Fibroblast of peridontal ligament (primary cell): ENCODE measurements around the gene HDAC3.

Experiments
- DNase-seq: peaks from one replicate; pipeline ENCODE4 v3.0.0-alpha.2; 2010; ENCODE audit errors: extremely low read depth

HDAC3 gene

DNA sequence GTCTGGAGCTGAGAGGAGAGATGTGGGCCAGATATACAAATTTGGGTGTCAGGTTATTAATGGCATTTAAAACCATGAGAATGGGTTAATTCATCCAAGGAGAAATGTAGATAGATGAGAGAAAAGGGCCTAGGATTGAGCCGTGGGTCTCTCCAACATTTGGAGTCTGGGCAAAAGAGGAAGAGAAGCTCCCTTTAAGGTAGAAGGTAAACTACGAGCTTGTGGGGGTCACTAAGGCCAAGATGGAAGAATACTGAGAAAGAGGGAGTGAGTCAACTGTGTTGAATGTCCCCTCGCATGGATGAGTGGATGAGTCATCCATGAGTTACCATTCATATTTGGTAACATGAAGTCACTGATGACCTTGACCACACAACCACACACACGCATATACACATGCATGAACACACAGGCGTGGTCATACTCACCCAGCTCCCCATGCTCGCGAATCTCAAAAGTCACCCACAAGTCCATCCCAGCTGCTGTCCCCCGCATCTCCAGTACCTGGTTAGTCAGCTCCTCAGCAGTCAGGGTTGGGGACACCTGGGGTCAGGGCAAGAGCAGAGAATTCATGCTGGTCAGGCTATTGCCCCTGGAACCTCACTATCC lies 21.4 kb upstream of the HDAC3 start:
- peak; percentile 90 for DNase-seq

DNA sequence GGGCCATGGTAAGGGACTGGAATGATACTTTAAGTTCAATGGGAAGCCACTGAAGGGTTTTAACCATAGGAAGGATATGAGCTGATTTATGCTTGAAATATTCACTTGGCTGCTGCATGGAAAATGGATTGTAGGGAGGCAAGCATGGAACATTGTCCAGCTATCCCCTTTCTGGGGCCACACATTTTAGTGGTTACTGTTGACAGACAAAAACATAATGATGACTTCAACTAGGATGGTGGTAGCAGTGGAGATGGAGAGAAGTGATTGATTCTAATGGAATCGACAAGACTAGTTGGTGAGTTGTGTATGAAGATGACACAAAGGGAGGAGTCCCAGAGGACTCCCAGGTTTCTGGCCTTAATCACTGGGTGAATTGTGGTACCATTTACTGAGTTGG lies 20.8 kb upstream of the HDAC3 start:
- DNase-seq = no peak

DNA sequence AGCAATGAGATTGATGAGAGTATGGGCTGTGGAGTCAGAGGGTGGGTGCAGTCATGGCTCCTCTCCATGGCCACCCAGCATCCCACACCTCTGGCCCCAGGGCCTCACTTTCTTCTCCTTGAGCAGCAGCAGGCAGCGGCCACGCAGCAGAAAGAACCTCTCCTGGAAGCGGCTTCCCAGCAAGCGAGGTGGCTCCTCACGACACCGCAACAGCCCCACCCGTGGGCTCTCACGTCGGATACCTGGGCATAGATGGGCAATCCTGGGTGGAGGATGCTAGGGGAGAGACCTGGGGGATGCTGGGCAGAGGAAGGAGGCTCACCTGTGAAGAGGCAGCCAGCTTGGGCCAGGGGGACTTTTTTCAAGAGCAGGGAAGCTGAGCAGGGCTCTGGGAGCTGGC lies 19.7 kb upstream of the HDAC3 start:
- DNase-seq = no peak

DNA sequence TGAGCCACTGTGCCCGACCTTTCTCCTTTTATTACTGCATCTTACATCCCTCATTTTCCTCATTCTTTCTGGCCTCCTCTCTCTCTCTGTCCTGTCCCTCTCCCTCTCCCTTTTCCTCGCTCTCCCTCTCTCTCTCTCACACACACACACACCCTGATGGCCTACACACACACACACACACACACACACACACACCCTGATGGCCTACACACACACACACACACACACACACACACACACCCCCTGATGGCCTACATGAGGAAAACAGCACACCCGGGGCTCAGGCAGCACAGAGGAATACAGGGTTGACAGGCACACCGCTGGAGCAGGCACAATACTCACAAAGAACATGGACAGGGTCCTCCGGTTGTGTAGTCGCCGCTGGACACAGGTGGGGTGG lies 18.4 kb upstream of the HDAC3 start:
- DNase-seq = no peak

DNA sequence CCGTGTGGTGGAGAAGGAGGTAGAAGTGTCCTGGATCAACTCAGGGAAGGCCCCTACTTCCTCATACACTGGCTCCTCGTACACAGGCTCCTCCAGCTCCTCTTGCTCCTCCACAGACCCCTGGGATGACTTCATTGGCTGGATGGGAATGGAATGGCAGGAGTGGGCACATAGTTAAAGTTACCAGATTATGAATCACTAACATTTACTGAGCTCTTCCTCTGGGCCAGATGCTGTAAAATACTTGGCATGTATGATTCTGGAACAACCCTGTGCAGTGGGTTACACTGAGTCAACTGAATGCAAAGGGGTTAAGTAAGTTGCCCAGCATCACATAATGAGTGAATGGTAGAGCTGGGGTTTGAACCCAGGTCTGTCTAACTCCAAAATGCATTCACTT lies 17.6 kb upstream of the HDAC3 start:
- DNase-seq = peak; percentile 76

DNA sequence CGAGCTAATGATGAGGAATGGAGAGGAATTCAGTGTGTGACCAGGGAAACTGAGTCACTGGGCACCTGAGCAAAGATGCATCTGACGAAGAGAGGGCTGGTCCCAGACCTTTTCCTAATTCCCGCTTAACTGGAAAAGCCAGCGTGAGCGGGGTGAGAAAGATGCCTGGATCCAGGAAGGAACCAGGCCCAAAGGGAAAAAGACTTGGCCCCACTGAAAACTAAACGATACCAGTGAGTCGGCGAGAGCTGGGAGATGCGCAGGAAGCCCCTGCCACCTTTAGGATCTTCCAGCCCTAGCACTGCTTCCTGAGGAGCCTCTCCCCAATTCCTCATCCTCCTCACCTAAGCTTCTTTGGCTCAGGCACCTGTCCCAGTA lies 15.1 kb upstream of the HDAC3 start:
- no peak for DNase-seq

DNA sequence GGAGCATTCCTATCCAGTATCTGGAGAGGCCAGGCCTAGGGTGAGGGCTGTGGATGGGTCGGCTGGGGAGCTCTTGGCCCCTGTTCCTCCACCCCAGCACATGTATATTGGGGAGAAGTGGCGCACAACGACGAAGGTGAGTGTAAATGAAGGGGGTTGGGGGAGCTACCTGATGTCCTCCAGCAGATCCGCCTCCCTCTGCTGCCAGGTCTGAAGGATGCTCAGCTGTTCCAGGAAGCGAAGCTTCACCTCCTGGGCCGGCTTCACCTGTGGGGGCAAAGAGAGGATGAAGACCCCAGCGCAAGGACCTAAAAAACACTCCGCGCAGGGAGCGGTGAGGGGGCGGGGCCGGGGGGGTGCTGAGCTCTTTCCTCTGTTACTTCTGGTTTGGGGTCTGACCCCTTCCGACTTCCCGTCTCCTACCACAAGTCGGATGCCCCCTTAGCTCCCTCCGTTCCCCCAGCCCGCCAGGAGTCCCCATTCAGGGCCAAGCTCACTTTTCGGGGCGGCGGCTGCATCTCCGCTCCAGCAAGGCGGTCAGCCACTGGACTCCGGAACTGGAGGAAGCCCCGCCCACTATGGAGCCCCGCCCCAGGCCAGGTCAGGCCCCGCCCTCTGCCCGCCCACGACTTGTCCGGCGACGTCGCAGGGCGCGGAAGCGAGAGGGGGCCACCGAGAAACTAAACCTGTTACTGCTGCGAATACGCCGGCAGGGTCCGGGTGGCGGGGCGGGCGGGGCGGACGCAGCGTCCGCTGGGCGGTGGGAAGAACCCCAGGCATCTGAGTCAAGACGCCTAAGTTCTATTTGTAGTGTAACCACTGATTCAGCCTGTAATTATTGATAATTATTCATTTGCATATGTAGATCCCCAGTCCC lies 14.4 kb upstream of the HDAC3 start, which contains the start of gene FCHSD1:
FCHSD1 (minus strand) TSS at position 568 of the 877 bp plus-strand sequence; CDS start at position 518, 50 bp downstream.
- peak; percentile 70 for DNase-seq

DNA sequence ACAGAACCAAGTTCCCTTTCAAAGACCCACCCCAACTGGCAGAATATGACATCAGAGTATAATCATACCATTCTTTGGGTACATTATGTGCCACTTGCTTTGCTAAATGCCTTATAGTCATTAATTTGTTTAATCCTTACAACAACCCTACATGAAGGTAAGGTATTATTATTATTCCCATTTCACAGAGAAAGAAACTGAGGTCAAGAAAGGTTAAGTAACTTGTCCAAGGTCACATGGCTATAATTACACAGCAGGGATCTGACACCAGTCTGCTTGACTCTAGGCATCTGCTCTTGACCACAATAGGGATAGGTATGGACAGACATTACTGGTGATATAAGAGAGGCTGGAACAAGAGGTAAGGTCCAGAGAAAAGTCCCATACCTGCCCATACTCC lies 13.3 kb upstream of the HDAC3 start:
- DNase-seq = no peak

DNA sequence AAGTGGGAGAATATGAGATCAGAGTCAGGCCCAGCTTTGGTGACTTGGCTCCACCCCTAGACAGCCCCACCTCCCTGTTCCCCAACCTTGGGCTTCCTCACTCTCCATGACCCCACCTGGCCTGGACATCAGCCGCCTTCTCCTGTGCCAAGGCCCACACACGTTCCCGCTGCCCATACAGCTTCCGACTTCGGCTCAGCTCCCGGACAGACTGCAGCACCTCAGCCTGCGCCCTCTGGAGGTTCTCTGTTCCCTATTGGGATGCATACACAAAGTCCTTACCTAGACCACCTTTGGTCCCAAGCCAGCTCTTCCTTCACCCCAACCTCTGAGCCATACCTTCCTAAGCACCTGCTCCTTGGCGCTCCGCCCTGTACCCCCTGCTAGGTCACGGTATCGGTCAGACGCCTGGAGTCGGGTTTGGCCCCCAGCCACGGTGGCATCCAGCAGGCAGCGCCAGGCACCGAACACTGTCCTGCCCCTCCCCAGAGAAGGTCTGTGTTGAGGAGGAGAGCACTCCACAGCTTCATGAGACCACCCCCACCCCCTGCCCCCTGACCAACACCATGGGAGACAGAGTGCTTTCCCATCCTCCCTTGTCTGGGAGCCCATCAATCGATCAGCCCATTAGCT lies 12.5 kb upstream of the HDAC3 start:
- DNase-seq = no peak

DNA sequence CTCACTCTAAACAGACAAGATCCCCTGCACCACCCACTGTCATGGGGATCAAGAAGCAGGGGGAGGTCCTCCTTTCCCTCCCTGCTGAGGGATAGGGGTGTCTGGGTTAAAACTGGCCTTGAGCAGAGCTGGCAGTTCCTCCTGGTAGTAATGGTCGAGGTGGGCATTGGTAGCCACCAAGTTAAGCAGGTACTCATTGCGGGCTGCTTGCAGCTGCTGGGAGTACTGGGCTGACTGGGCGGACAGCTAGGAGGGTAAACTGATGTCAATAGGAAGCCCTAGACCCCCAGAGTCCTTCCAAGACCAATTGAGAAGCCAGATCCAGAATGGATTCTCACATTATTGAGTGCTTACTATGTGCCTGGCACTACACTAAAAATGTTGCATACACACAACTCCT lies 11.2 kb upstream of the HDAC3 start:
- no peak for DNase-seq

DNA sequence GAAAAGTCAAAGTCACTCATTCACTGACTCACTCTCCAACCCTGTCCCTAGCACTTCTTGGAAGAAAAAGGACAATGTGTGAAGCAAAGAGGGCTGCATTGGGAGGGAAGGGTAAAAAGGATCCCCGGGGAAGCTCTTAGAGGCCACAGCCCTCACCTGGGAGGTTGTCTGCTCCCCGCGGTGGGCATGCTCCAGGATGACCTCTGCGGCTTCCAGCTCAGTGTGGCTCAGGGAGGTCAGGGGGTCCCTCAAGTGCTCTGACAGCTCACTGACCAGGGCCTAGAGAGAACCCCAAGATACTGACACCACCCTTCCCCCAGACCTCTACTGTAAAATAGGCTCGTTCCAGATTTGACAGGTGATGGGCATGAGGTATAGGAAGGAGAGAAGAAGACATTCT lies 10.6 kb upstream of the HDAC3 start:
- DNase-seq = no peak

DNA sequence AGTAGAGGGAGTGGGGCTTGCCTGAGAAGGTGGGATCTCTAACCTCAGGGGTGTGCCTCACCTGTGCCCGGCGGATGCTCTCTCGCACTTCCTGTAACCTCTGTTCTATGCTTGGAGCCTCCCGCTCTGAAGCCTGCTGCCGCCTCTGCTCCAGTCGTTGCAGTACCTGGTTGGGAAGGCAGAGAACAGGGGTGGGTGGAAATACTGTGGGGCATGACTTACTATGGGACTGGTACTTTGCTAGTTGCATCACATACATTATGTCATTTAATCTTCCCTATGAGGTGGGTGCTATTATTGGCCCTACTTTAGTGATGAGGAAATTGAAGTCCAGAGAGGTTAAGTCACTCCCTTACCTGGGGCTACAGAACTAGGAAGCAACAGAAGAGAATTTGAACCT lies 9.4 kb upstream of the HDAC3 start:
- DNase-seq = no peak

DNA sequence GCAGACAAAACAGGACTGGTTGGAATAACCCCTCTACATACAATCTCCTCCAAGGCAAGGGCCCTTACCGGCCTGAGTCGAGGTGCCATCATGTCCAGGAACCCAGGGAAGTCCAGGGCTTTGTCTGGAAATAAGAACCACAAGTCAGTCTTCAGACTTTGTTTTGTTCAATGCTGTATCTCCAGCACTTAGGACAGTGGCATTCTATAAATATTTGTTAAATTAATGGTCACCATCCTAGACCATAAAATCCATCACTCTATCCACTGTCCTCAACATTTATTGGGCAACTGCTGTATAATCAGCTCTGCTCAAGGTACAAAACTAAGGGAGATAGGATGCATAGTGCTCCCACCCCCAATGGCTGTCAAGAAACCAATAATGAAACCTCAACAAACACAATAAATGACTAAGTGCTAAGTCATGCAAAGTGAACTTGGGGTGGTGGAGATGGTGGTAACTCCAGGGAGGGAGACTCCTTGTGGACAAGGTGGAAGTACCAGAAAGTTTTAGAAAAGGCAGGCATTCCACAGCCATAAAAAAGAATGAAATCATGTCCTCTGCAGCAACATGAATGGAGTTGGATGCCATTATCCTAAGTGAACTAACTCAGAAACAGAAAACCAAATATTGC lies 5.1 kb upstream of the HDAC3 start:
- peak; percentile 47 for DNase-seq

DNA sequence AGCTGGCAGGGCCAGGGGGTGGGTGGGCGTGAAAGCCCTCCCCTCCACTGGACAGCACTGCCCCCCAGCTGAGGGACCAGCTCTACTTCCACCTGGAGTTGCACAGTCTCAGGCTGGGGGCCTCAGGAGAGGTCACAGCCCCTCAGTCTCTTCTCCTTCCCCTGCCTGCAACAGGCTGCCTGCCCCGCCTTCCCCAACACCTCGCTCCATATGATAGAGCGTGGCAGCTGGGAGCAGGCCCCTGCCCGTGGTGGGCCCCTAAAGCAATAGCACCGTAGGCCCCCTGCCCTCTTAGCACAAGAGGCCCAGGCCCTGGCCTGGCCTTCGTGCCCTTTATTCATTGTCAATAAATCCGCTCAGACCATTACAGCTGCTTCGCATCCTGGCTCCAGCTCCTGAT lies 4.0 kb upstream of the HDAC3 start:
- no peak for DNase-seq

DNA sequence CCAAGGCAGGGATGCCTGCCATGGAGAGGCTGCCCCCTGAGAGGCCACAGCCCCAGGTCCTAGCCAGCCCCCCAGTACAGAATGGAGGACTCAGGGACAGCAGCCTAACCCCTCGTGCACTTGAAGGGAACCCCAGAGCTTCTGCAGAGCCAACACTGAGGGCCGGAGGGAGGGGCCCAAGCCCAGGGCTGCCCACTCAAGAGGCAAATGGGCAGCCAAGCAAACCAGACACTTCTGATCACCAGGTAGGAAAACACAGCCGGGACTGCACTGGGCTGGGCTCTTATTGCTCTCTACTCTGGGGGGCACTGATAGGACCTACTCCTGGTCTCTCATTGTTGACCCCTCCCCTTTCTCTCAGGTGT lies 3.4 kb upstream of the HDAC3 start:
- DNase-seq = no peak

DNA sequence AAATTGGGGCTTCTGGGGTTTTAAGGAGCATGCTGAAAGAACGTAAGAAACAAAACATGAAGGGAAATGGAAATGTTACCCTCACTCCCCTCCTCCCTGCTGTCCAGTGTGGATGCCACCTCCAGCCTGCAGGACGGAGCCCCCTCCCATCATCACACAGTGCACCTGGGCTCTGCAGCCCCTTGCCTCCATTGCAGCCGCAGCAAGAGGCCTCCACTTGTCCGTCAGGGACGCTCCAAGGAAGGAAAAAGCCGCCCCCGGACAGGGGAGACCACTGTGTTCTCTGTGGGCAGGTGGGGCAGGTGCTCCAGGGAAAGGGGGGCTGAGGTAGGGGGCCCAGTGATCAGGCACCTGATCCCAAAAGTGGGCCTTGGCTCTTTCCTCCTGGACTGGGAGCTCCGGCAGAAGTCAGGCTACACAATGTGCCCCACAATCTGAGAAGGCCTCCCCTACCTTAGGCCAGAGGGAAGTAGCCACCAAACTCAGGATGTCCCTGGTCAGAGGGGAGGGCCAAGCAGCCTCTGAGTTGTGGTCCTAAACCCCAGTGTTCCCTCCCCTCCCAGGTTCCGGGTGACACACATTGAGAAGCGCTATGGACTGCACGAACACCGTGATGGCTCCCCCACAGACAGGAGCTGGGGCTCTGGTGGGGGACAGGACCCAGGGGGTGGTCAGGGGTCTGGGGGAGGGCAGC lies 2.9 kb upstream of the HDAC3 start:
- no peak for DNase-seq

DNA sequence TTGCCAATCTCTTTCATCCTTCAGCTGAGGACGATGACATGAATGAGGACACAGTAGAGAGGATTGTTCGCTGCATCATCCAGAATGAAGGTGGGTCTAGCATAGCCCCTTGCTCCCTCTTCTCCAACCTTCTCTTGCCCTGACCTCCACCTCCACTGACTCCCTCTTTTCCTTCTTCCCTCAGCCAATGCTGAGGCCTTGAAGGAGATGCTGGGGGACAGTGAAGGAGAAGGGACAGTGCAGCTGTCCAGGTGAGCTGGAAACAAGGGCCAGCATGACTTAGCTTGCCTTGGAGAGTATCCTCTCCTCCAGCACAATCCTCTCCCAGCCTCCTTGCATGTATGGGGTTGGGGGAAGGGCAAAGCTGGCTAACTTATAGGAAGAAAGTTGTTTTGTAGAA lies 2.1 kb upstream of the HDAC3 start:
- DNase-seq = no peak

DNA sequence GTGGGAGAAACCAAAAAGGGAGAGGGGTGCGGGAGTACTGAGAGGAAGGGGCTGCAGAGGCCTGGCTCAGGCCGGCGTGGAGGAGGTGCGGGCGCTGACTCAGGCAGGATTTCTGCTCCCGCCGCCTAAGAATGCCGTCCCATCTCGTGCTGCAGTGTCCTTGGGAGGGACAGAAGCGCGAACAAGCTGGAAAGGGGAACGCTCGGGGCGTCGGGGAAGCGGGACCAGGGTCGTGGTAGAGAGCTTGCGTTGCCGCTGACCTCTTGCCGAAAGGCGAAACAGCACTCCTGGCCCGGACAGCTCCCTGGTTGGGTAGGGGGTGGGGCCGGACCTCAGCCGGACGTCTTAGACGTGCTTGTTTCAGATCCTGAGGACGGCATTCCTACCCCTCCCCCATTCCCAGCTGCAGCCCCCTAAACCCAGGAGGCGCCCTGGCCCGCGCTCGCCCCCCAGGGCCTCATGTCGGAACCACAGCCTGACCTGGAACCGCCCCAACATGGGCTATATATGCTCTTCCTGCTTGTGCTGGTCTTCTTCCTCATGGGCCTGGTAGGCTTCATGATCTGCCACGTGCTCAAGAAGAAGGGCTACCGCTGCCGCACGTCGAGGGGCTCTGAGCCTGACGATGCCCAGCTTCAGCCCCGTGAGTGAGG lies 1.2 kb upstream of the HDAC3 start:
- DNase-seq = peak; percentile 36

DNA sequence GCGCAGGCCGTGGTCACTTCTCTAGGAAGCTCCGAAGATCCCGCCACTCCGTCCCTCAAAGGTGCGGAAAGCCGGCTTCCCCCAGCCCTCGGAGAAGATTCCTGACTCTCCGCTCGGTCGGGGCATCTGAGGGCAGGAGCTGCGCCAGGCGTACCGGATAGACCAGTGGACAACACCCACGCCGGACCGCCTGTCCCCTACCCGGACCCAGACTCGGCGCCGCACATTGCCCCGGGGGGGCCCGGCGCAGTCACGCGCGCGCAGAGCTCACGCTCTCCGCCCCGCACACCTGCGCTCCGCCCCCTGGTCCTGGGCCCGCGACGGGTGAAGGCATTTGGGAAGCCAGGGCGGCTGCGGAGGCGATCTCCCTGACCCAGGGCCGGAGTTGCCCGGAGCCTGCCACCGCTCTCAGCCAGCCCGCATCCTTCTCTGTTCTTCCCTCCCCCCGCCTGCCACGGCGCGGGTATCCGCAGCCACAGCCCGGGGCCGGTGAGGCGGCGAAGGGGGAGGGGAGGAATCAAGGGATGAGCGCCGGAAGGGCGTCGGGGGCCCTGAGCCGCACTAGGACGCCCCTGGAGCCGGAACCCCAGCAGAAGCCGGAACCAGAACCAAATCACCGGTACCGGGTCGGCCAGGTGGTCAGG lies 596 bp upstream of the HDAC3 start:
- DNase-seq = no peak

DNA sequence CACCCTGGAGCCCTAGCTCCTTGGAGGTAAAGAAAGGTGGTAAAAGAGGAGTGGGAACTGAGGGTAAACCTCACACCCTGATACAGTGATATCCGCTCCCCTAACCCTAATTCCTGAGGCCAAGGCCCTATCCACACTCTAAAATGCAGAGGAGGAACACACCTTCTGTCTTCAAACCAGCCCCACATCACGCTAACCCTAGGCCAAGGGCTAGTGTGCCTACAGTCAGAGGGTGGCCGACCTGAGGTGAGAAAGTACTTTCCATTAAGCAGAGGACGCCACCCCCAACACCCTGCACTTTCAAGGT lies 590 bp downstream of the HDAC3 start:
- no peak for DNase-seq

DNA sequence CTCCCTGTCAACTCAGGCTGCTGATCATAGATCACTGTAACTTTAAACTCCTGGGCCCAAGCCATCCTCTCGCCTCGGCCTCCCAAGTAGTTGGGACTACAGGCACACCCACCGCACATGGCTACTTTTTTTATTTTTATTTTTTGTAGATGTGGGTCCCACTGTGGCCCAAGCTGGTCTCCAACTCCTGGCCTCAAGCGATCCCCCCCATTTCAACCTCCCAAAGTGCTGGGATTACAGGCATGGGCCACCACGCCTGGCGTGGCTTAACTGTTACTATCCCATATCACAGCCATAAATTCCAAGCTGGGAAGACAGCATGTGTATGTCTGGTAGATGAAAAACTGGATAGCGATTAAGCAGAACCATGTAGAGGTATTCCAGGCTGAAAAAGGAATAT lies 1.0 kb downstream of the HDAC3 start:
- no peak for DNase-seq
